Urothelium cell line (cell line): ENCODE measurements around the gene COPRS.
A peak's percentile ranks its signal among the peaks of the same experiment; 100 is the strongest.
"Not testable (repeated sequence)": the region's sequence is repeated elsewhere in the genome, so short reads cannot be mapped to it uniquely, and the experiment has no call there.

Experiments used
- DNase-seq: peaks from one replicate; pipeline ENCODE4 v3.0.0; 2011; ENCODE audit warnings: low spot score, mixed read lengths
- FAIRE-seq: peaks from 2 replicates; lab custom pipeline; 2011; peaks lifted over from hg19 to GRCh38; lab: Jason Lieb, UNC

Gene COPRS

DNA sequence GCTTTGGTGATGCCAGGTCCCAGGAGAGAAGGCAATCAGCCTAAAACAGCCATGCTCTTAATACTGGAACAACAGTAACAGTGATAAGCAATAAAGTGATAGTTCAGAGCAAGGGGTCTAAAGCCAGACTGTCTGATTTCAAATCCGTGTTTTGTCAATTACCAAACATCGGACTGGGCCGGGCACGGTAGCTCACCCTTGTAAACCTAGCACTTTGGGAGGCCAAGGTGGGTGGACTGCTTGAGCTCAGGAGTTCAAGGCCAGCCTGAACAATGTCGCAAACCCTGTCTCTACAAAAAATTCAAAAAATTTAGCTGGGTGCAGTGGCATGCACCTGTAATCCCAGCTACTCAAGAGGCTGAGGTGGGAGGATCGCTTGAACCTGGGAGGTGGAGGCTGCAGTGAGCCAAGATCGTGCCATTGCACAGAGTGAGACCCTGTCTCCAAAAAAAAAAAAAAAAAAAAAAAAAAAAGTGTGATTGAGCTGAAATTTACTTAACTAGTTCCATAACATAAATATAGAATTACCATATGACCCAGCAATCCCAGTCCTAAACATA, 5.1 kb downstream of the COPRS start:
- no peak for FAIRE-seq

DNA sequence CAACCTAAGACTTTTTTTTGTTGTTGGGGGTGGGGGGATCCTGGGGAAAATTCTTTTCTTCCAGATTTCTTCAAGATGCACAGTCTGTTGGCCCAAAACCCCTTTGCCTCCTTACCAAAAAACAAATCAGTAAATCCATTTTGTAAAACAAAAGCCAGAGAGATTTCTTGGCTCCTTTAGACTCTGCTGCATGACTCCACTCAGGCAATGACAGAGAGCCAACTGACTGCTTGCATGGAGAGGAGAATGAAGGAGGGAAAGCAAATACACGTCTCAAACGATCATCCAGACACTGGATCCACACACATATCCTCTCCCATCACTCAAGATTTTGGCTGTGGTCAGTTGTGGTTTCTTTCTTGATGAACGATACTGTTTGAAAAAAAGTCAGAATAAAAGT, 13.8 kb downstream of the COPRS start:
- DNase-seq: no peak
- no peak for FAIRE-seq

More for the DNA sequence above, 5.1 kb downstream of the COPRS start:
- no peak for DNase-seq

- DNase-seq (no peak), FAIRE-seq (no peak)
These were observed 15.8 kb downstream of the COPRS start for GRCh38 chr17:31843070-31843745.

DNA sequence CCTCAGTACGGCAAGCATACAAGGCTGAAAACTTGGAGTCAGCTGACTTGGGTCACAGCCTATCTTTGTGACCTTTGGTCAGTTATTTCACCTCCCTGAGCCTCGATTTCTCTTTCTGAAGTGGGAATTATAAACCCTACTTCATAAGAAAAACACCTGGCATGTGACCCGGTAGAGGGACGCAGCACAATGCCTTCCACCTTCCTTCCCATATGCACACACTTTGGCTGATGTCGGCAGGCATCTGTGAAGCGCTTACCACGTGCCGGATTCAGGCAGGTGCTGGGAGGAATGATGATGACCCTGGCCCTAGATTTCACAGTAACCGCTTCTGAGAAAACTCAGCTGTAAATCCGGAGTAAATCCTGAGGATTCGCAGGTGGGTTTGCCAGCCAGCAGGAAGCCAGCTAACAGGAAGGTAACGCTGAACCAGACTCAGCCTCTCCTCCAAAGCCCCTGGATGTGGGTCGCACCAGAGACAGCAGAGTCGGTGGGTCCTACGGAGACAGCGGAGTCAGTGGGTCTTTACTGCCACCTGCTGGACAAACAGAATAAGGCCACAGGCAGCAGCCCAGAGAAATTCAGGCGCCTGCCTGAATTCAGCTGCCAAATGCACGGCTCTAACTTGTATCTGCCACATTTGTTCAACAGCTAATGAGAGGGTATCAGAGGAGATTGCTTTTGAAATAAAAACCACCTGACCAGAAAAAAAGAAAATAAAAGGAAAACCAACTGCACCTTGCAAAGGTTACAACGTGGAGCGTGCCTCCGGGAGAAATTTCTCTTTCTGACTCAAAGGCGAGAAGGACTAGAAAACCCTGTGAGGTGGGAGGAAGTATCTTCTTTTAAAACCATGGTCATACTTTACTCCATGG, 16.6 kb downstream of the COPRS start:
- FAIRE-seq: peak; percentile 23
- peak; percentile 86 for DNase-seq

- FAIRE-seq: no peak
- DNase-seq: no peak
These were observed 17.2 kb downstream of the COPRS start for GRCh38 chr17:31841850-31842194.

- DNase-seq: no peak
- FAIRE-seq: no peak
These were observed 20.3 kb downstream of the COPRS start for GRCh38 chr17:31838636-31839225.

GRCh38 chr17:31835984-31836383, 23.1 kb downstream of the COPRS start:
- DNase-seq (no peak), FAIRE-seq (no peak)

DNA sequence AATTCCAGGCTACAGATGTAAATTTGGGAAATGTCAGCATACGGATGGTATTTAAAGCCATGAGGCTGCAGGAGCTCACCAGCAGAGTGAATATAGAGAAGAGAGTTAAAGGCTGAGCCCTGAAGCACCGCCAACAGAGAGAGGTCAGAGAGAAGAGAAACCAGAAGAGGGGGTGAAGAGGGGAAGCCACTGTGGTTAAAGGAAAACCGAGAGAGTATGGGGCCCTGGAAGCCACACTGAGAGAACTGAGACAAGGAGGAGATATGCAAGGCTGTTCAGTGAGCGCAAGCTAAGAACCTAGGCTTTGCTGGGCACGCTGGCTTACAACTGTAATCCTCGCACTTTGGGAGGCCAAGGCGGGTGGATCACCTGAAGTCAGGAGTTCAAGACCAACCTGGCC, 24.6 kb downstream of the COPRS start:
- no peak for FAIRE-seq
- DNase-seq: no peak

GRCh38 chr17:31832746-31833145, 26.3 kb downstream of the COPRS start:
- FAIRE-seq: no peak
- no peak for DNase-seq

GRCh38 chr17:31830971-31831858, 27.8 kb downstream of the COPRS start:
- FAIRE-seq (no peak), DNase-seq (no peak)

GRCh38 chr17:31829649-31830048, 29.4 kb downstream of the COPRS start:
- no peak for FAIRE-seq

GRCh38 chr17:31828955-31829354, 30.1 kb downstream of the COPRS start:
- FAIRE-seq, DNase-seq: not testable (repeated sequence)

More at GRCh38 chr17:31829649-31830048, 29.4 kb downstream of the COPRS start:
- no peak for DNase-seq

DNA sequence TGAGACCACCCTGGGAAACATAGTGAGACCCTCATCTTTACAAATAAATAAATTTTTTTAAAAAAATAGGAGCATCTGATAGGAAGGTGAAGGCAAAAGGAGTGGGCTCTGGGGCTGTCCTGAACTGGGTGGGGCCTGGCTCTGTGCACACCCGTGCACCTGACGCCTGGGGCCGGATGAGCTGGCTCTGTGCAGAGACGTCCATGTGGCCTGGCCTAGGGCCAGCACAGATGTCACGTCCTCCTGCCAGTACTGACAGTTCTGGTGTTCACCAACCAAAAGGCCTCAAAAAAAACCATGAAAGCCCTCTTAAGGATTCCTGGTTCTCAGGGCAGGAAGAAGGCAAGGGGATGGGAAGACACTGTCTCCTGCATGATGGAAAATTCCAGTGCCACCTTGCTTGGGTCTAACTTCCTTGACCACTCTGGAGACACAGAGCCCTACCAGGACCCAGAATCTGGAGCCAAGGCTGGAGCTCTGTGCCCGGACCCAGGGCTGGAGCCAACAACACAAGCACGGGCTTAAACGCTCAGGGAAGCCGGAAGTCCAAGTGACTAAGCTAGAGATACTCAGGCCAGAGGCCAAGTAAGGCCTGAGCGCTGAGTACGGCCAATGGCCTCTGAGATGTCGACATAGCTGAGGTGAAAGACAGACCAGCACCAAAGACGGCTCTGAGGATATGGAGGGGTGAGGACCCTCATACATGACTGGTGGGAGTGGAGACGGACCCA, 32.9 kb downstream of the COPRS start:
- no peak for DNase-seq
- no peak for FAIRE-seq

GRCh38 chr17:31824766-31825360, 34.2 kb downstream of the COPRS start:
- DNase-seq (no peak), FAIRE-seq (no peak)

- DNase-seq: no peak
- FAIRE-seq: no peak
These were observed 36.0 kb downstream of the COPRS start for GRCh38 chr17:31823014-31823413.

DNA sequence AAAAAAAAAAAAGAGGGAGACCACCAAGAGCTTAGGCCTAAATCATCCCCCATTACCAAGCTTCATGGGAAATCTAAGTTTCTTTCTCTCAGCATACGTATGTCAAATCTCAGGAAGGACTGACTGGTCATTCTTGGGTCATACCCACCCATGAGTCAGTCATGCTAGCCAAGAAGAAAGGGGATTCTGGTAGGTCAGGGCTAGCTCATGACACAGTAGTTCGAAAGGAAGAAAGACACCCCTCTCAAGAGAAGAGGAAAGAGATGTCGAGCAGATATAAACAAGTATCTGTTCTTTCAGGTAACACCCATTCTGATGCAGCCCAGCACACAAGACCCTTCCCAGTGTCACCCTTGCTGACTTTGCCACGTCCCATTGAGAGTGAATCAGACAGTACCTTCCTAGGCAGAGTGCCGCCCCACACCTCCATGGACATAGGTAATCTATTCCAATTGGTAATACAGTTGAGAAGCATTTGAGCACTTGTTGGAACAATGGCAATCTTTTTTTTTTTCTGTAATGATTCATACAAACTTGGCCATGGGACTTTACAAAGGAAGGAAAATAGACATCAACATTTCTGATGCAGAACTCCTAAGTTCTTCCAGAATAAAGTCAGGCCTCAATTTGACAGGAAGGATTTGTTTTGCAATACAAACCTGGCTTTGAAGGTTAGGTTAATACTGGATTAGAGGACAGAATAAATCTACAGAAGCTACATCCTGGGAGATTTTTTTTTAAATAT, 38.2 kb downstream of the COPRS start:
- FAIRE-seq (no peak), DNase-seq (no peak)

DNA sequence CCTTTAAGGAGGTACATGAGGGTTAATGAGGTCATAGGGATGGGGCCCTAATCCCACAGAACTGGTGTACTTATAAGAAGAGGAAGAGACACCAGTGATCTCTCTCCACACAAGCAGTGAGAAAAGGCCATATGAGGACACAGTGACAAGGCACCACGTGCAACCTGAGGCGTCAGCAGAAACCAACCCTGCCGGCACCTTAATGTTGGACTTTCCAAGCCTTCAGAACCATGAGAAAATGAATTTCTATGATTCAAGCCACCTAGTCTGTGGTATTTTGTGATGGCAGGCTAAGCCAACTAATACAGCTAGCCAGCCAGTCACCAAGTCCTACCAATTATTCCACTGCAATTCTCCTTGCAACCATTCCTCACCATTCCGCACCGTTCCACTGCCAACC, 39.5 kb downstream of the COPRS start:
- FAIRE-seq: peak; percentile 20

GRCh38 chr17:31818863-31819262, 40.2 kb downstream of the COPRS start:
- FAIRE-seq, DNase-seq: not testable (repeated sequence)

More for the DNA sequence above, 39.5 kb downstream of the COPRS start:
- no peak for DNase-seq
